Stimulated activated CD8-positive, alpha-beta memory T cell treated with anti-CD3 and anti-CD28 coated beads, Interleukin-15, amount 100 ng/mL, for 1 hour (primary cell): ENCODE measurements around the gene SUPT3H.
"Not testable (repeated sequence)": the region's sequence is repeated elsewhere in the genome, so short reads cannot be mapped to it uniquely, and the experiment has no call there.

Source experiments
- DNase-seq: peaks from one replicate; pipeline ENCODE4 v3.0.0-alpha.2; 2020; ENCODE audit warnings: low read depth

SUPT3H gene

DNA sequence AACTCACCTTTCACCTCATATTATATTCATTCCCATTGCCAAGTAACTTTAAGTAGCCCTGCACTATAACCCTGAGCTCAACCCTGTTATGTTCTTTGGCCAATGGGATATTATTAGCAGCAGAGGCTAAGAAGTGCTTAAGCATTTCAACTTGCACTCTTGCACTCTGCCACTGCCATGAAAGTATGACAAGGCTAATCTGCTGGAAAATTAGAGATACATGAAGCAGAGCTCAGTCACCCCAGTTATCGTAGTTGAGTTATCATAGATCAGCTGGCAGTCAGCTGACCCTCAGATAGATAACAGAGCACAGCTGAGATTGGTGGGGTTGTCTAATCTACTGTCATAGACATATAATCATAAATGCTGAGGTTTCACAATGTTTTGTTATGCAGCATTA is 259.0 kb downstream of the SUPT3H start:
- no peak for DNase-seq

- no peak for DNase-seq
Observed at GRCh38 chr6:45116714-45117410, 260.9 kb downstream of the SUPT3H start.

GRCh38 chr6:45115696-45116095 is 262.0 kb downstream of the SUPT3H start:
- DNase-seq: no peak

- DNase-seq: no peak
Observed at GRCh38 chr6:45112711-45113110, 265.0 kb downstream of the SUPT3H start.

GRCh38 chr6:45109551-45109950 is 268.2 kb downstream of the SUPT3H start:
- DNase-seq: no peak

- DNase-seq: no peak
Observed at GRCh38 chr6:45105170-45105820, 272.4 kb downstream of the SUPT3H start.

DNA sequence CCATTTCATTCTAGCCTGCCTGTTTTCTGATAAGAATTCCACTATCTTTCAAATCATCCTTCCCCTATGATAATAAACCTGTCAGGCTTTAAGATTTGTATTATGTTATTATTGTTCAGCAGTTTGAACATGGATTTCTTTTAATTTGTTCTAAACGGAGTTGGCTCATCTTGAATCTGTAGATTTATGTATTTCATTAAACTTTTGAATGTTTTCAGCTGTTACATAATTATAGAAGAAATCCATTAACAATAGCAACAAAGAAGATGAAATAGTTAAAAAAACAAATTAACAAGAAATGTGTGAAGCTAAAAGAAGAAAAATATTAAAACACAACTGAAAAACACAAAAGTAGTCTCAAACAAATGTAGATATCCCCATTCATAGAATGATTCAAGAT is 273.3 kb downstream of the SUPT3H start:
- no peak for DNase-seq

- no peak for DNase-seq
Observed at GRCh38 chr6:45098256-45098655, 279.5 kb downstream of the SUPT3H start.

- DNase-seq: no peak
Observed at GRCh38 chr6:45094831-45095230, 282.9 kb downstream of the SUPT3H start.

- no peak for DNase-seq
Observed at GRCh38 chr6:45092135-45092534, 285.6 kb downstream of the SUPT3H start.

GRCh38 chr6:45086360-45087084 is 291.2 kb downstream of the SUPT3H start:
- no peak for DNase-seq

- no peak for DNase-seq
Observed at GRCh38 chr6:45084257-45084656, 293.5 kb downstream of the SUPT3H start.

GRCh38 chr6:45082091-45082490 is 295.6 kb downstream of the SUPT3H start:
- DNase-seq: no peak

DNA sequence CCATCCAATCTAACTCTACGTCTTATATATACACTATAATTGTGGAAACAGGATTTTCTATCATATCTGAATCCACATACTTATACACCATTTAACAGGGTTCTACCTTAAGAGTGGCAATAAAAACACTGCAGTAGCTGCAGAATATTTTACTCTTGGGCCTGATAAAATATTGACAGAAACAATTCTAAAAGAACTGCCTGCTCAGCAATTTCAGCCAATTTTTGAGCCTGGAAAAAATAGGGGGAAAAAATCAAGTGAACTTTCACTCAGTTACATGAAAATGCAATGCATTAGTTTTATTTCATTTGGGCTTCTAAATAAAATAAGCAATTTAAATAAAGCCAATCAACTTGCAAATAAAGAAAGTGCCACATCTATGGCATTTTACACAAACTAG is 296.1 kb downstream of the SUPT3H start:
- no peak for DNase-seq

GRCh38 chr6:45078432-45078831 is 299.3 kb downstream of the SUPT3H start:
- no peak for DNase-seq

DNA sequence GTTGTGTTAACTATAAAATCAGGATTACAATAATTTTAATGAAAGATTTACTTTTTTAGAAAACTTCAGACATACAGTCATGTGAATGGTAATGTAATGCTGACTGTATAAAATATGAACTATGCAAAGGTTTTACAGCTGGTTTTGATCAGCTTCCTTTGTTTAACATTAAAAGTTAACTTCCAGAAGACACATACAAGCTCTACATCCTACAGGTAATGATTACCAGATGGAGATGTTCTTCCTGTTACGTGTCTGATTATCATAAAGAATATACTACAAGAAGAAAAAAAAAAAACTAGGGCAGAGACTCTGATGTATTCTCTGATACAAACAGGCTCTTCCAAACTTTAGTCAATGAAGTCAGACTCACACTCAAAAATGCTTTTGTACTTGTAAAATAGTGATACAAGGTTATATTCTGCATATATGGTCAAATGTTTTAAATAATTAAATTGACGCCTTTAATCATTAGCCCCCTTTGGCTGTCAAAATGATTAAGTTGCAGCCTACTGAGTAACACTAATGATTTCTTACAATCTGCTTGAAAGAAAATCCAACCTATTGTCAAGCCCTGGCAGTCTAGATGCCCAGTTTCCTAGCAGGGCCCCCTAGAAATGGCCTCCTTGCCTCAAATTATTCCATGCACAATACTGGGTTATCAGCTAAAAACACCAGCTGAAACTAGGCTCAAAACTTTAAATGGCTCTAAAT is 301.4 kb downstream of the SUPT3H start:
- no peak for DNase-seq

GRCh38 chr6:45075246-45075645 is 302.5 kb downstream of the SUPT3H start:
- DNase-seq: no peak

GRCh38 chr6:45074439-45074838 is 303.3 kb downstream of the SUPT3H start:
- DNase-seq: no peak

DNA sequence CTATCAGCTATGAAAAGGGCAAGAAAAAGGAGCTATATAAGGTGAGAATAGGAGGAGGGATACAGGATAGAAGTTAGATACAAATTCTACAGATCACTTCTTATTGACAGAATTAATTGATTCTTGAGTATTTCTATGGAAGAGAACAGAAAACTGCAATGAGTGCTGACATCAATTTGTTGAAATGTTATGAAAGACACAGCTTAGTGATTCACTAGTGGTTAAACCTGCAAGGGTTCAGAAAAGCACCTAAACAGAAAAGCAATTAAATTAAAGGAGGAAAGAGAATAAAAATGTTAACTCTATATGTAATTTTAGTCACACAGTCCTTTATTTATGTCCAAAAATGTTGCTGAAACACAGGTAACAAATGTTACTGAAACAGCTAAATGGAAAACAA is 304.0 kb downstream of the SUPT3H start:
- no peak for DNase-seq

- DNase-seq: no peak
Observed at GRCh38 chr6:45072673-45073072, 305.1 kb downstream of the SUPT3H start.

DNA sequence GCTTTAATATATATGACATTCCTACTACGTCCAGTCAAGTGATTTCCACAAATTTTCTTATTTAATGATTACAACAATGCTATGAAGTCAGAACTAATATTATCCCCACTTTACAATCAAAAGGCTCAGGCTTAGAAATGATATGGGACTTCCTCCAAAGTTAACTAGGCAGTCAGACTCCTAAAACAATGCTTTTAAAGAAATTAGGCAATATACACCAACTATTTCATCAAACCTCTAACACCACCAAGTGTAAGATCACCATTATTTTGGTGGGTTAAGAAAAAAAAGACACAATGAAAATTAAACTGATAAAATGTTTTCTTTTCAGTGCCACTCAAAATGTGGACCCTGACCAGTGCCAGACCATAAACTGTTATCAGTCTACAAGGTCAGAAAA is 305.7 kb downstream of the SUPT3H start:
- DNase-seq: no peak

DNA sequence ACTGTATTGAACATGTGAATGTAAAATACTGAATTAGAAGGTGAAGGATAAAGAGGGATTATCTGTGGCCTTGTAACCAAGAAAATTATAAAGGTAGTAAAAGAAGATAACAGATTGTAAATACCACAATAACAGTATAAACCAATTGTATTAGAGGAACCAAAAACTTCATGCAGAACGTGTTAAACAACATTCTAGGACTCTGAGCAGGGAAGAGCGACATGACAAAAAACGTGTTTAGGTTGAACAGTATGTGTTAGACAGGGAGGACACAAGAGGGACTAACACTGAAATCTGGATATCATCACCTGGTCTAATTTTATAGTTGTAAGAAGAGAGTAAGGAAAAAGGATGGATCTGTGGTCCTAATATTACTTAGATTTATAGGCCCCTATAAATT is 308.6 kb downstream of the SUPT3H start:
- no peak for DNase-seq

GRCh38 chr6:45067446-45067845 is 310.3 kb downstream of the SUPT3H start:
- DNase-seq: not testable (repeated sequence)
